Non-pigmented ciliary epithelial cell (primary cell): Measurements from ENCODE around the gene PCSK7.

Experiments used
- DNase-seq: peaks from one replicate; pipeline ENCODE4 v3.0.0-alpha.2; 2010; ENCODE audit warnings: low read depth

The PCSK7 gene

DNA sequence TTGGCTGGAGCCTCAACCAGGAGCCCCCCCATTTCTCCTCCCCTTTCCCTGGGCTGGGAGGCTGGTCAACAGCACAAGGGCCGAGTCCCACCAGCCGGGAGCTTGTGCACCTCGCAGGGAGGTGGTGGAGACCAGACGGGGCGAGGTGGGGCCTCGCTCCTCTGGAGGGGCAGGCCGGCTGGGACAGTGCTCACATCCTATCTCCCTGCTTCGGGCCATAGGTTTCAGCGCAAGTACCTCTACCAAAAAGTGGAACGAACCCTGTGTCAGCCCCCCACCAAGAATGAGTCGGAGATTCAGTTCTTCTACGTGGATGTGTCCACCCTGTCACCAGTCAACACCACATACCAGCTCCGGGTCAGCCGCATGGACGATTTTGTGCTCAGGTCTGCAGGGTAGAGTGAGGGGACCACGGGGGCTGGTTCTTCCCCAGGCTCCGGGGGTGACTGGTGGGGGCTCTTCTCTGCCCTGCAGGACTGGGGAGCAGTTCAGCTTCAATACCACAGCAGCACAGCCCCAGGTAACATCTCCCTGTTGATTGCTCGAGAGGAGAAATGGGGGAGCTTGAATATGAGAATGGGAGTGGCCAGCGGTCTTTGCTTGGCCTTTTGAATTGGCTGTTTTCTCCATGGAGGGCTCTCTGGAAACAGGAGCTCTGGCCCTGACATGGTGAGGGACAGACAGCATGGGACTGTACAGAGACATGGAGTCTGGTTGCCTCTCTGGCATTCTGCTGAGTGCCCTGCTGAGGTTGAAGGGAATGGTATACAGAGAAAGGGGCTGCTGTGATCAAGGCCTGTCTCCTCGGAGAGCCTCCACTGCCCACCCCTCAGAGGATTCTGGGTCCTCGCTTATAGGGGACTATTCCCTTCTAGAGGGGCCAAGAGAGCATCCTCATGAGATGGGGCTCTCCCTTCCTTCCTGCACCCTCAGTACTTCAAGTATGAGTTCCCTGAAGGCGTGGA lies 50.0 kb downstream of the PCSK7 start:
- no peak for DNase-seq

DNA sequence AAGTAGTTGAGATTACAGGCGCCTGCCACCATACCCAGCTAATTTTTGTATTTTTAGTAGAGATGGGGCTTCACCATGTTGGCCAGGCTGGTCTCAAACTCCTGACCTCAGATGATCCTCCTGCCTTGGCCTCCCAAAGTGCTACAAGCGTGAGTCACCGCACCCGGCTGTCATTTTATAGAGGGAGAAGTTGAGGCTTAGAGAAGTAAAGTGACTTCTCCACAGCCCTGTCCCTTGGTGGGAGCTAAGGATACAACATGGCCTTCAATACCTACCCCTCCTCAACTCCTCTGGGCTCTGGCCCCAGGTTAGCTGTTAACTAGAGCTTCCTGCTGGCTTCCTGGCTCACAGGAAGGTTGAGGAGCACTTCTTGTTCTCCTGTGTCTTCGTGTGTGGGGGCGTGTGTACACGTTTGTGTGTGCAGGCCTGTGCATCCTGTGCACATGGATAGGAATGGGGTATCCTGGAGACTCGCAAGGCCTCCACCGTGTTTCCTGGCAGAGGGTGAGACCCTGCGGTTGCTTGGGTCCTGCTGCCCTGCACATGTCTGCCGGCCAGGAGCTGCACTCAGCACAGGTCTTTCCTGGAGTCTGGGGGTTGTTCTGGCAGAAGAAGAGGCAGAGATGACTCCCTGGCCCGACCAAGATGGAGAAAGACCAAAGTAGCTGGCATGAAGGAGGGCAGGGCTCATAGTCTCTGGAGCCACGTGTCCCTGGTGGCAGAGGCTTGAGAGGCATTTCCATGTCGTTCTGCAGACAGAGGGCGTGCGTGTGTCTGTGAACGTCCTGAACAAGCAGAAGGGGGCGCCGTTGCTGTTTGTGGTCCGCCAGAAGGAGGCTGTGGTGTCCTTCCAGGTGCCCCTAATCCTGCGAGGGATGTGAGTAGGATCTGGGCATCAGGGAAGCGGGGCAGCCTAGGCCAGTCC lies 51.0 kb downstream of the PCSK7 start:
- DNase-seq, result no peak

DNA sequence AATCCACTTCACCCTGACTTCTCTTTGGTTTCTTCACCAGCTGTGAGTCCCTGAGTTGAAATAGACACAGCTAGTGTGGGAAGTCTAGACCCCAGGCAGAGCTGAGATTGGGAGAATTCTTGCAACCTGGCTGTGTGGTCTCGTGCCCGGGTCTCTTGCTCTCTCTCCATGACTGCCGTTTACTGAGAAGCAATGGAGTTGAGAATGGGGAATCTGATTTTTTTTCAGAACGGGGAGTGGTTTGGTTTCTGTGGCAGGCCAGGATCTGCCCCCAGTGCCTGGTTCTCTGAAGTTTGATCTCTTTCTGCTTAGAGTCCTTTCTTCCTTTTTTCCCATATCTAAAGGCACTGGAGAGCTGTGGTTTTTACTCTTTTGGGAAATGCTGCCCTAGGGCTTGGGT lies 51.9 kb downstream of the PCSK7 start:
- DNase-seq, result no peak

DNA sequence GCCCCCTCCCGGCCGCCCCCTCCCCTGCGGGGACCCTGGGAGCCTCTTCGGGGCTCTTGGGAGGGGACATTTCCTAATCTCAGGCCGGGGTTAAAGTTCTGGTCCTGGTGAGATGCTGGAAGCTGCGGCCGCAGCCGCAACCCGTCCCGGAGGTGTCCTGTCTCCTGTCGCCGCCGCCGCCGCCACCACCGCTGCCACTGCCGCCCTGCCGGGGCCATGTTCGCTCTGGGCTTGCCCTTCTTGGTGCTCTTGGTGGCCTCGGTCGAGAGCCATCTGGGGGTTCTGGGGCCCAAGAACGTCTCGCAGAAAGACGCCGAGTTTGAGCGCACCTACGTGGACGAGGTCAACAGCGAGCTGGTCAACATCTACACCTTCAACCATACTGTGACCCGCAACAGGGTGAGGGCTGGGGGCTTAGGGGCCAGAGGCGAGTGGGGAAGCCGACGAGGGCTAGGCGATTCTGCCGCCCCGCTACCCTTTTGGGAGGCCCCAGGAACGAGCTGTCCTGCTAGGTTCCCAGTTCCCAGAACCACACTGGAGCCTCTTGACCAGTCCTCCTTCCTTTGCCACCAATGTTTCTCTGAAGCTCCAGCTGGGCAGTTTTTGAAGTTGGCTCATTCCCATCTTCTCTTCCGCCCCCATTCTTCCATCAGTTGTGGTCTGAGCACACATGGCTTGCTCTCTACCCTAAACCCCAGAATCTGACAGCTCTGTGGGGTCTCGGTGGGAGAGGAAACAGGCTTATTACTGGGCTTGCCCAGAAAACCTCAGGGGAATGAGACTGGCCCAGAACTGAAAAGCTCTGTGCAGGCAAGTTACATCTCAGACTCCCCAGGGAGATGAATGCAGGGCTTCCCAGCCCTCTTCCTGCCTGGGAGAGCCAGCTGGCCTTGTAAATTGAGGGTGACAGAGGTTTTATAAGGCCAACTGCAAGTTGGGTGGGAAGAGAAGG lies 52.5 kb downstream of the PCSK7 start:
- no peak for DNase-seq

DNA sequence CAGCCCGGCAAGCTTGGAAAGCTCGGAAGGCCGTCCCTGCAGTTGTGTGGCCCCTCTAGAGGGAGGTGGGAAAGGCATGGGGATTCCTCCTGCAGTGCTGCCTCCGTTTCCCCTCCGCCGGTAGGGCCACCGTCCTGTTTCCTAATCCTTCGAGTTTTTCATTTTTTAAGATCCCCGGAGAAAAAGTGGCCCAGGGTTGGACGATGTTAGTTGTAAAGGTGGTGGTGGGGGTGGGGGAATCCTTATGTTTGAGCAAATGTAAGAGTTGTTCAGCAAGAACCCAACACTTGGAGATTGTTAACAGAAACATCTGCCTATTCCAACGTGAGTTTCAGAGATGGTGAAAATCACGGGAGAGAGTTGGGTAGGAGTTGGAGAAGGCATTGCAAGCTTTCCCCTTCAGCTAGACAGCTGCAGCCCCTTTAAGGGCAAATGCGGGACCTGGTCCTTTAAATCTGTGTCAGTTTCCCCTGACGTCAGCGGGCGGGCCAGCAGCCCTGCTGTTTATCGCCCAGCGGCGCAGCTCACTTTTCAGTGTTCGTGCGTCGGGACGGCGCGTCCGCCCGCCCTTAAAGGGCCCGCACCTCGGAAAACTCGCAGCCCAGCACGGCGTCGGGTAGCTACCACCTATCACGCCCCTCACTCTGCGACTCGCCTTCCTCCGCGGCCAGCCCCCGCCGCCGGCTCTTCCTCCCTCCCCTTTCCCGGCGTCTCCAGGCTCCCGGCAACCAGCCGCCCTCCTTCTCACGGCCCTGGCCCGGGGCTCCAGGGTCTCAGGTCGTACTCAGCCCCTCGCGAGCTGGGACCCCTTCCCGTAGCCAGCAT lies 53.5 kb downstream of the PCSK7 start, which contains the start of gene SIDT2:
Gene SIDT2 (plus strand): TSS at position 534 of the 825 bp plus-strand sequence. CDS start 521 bp downstream, outside the sequence.
- peak; percentile 57 for DNase-seq

DNA sequence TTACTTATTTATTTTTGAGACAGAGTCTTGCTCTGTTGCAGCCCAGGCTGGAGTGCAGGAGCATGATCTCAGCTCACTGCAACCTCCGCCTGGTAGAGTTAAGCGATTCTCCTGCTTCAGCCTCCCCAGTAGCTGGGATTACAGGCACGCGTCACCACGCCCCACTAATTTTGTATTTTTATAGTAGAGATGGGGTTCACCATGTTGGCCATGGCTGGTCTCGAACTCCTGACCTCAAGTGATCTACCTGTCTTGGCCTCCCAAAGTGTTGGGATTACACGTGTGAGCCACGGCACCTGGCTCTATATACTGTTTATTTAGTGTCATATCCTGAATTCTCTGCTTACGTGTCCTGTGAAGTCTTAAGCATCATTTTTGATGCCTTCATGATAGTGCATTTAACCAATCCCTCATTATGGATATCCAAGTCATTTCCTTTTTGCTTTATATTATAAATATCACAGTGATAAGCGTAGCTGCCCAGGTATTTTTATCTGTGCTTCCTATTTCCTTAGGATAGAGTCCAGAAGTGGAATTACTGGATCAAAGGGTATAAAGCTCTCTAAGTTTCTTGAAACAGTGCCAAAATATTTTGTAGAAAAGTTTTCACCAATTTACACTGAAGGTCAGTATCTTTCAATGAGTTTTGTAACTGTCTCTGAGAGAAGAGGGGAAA lies 54.2 kb downstream of the PCSK7 start:
- DNase-seq, result no peak

DNA sequence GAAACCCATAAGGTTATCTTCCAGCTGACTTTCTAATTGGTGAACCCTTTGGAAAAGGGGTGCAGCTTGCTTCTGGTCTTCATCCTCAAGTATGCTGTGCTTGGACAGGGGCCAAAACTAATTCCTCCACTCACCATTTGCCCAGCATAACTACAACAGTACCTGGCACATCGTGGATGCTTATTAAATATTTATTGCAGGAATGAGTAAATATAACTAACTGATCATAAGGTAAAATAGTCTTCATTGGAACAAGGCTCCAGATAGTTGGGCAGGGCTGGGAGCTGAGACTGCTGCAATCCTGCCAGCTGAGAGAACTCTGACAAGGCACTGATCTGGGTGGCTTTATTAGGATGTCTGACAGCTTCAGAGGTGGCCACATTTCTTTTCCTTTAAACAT lies 55.7 kb downstream of the PCSK7 start:
- DNase-seq, result no peak

DNA sequence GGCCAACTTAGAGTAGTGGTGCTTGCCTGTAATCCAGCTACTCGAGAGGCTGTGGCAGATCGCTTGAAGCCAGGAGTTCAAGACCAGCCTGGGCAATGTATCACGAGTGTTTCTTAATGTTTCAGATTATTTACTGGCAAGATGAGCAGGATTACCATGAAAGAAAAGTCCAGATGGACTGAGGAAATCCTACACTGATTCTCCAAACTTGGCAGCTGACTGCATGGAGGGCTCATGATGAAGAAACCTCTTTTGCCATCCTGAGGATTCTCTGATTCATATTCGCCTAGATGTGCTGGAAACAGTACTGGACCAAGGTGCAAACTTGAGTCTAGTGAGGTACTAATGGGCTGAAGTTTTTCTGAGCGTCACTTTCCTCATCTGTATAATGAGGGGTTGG lies 56.1 kb downstream of the PCSK7 start:
- DNase-seq, result no peak

DNA sequence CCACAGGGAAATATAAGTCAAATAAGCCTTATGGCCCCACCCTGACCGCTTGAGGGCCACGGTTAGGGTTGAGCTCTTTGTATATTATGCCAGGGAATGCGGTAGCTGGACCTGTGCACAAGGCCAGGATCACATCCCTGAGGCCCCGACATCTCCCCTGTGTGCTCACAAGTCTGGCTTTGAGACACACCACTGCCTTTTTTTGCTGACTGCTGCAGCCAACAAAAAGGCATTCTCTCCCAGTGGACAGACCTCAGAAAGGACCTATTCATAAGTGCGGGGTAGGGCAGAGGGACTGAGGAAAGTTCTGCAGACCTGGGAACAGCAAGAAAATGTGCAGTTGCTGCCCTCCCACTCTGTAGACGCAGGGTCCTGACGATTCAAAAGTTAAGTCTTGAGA lies 56.8 kb downstream of the PCSK7 start:
- no peak for DNase-seq

DNA sequence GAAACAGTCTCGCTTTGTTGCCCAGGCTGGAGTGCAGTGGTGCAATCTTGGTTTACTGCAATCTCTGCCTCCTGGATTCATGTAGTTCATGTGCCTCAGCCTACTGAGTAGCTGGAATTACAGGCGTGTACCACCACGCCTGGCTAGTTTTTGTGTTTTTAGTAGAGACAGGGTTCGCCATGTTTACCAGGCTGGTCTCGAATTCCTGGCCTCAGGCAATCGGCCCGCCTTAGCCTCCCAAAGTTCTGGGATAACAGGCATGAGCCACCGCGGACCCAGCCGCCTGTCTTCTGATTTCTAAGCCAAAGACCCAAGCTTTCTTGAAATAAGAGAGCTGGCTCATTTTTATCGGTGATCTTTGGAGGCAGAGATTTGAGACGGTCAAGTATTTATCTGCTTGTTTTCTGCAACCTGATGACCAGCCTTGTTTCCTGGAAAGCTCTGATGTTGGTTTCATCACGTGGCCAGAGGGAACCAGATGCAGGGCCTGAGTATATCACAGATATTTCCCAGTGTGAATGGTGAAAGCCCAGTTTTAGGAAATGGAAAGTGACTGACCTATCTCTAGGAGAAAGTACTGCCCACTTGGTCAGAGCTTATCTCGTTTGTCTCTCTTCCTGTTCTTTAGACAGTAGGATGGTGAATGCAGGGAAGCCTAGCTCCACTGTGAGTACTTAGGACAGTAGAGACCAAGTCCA lies 59.0 kb downstream of the PCSK7 start:
- DNase-seq, result no peak

DNA sequence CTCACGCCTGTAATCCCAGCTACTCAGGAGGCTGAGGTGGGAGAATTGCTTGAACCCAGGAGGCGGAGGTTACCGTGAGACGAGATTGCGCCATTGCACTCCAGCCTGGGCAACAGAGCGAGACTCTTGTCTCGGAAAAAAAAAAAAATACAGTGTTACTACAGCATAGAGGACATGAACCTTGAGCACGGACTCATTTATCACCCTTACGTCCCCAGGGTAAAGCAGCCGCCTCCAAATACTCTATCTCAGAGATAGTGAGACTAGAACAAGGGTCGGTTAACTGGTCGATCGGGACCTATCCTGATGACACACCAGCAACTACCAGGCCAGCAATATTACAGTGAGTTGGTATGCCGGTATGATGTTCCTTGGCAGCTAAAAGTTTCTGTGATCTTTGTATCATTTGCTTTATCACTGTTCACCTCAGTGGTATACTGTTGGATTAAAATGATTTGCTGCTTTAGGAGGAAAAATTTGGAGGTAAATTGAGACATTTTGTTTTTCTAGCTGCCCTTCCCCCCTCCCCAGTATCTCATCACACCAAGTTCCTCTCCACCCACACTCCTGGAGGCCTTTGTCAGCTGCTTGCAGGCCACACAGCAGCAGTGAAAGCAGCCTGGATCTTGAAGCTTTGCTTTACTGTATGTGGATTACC lies 60.3 kb downstream of the PCSK7 start:
- no peak for DNase-seq

DNA sequence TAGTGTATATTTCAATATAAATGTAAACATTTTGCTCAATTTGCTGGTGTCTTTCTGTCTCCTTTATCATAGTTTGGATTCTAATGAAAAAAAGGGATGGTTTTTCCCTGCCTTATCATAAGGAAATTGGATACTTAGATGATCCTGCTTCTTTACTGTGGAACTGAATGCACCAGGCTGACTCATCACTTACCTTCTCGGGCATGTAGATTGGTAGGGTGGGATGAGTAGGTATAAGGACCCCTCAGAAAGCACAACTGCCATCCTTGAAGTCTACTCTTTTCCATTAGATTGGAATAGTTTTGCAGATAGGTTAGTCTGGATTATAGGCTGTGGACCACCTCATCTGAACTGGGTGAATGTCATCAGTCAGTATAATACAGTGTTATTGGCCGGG lies 60.9 kb downstream of the PCSK7 start:
- DNase-seq, result no peak

DNA sequence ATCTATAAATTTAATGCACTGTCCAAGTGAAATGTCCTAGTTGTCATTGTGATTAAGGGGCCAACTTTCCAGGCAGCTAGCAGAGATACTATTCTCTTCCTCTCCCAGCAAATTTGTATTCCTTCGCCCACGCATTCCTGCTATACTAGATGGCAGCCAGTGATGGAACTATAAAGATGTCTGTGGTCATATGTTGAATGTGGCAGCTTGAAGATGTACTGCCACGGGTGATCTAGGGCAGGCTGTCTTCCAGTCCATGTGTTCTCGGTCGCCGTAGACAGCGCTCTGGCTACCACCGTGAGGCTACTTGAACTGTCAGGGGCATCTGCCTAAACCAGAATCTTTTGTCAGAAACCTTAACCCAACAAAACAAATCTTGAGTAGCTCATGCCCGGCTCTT lies 61.7 kb downstream of the PCSK7 start:
- no peak for DNase-seq

DNA sequence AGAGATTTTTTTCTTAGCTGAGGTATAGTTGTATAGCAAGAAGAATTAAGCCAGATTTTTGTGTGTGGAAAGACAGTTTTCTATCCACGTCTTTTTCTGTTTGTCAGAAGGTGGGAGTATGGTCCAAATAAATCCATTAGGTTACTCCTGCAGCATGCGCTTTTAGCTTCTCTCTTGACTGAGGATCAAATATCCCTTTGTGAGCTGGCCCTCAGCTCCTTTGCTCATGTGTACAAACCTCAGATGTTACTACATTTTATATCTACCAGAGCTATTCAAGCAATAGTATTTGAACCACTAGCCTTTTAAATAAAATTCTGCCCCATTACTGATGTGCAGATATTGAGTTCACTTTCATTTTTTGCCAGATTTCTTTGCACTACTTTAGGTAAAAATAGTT lies 62.1 kb downstream of the PCSK7 start:
- no peak for DNase-seq

DNA sequence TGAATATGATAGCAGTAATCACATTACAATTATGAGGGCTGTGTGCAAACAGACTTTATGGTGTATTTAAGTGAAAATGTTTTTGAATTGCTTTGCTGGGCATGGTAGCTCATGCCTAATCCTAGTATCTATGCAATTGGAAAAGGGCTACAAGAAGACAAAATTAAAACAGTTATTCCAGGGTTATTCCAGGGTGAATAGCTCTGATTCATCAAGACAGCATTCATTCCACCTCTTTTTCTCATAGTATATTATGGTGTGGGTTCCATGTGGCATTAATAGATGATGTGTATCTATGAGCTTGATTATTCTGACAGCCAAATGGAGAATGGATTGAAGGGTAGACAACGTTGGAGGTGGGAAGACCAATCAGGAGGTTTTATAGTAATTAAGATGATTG lies 65.4 kb downstream of the PCSK7 start:
- no peak for DNase-seq

DNA sequence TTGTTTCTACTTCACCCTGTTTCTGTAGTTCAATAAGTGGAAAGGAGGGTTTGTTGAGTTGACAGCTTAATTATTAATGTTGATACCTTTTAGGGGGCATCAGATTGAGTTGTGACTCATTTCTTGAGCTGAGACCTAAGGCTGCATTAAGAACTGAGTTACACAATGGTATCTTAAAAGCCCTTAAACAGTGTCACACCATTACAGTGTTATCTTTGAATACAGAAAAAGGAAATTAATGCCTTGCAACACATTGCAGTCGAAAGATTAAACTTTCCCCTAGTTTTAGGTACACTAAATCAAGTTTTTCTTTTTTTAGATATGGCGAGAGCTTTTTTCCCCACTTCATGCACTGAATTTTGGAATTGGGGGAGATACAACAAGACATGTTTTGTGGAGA lies 71.0 kb downstream of the PCSK7 start:
- no peak for DNase-seq

DNA sequence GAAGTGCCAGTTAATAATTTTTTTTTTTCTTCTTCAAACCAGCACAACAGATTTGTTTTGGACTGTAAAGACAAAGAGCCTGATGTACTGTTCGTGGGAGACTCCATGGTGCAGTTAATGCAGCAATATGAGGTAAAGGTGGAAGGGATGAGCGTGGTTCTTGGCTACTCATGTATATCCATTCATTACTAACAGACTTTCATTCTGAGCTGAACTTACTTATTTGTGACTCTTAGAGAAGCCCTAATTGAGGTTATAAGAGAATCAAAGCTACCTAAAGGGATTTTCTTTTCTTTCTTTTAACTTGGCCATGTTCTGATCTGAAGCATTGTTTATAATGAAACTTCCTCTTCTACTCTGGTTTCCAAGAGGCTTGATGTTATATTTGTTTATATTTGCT lies 72.0 kb downstream of the PCSK7 start:
- no peak for DNase-seq

DNA sequence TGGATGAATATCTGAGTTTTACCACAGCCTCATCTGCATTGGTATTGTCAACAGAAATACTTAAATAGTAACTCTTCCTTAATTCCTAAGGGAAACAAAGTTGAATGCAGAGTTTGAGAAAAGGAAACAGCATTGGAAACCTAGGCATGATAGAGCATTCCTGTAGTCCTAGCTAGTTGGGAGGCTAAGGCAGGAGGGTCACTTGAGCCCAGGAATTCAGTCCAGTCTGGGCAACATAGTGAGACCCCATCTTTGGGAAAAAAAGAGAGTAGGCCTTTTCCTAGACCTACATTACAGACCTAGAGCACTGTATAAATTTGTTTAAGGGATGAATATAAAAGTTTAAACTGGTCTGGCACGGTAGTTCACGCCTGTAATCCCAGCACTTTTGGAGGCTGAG lies 74.4 kb downstream of the PCSK7 start:
- no peak for DNase-seq

DNA sequence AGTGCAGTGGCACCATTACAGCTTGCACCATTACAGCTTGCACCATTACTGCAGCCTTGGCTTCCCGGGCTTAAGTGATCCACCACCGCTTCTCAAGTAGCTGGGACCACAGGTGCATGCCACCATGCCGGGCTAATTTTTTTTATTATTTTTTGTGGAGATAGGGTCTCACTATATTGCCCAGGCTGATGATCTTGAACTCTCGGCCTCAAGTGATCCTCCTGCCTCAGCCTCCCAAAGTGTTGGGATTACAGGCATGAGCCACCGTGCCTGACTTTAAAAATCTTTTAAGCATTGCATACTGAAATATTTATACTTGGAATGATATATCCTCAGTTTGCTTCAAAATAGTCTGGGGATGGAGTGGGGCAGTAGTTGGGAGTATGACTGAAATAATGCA lies 77.4 kb downstream of the PCSK7 start:
- DNase-seq, result no peak
